T47D (cell line): Measurements from ENCODE around the gene TRPV5.
A peak's percentile ranks its signal among the peaks of the same experiment; 100 is the strongest.

ENCODE experiments used
- DNase-seq, 2 experiments: peaks; one replicate each; pipeline versions ENCODE4 v3.0.0 to v3.0.0-alpha.2; 2011 to 2012; ENCODE audit warnings: low read depth in 1 of 2, low spot score in 1 of 2
- JUND ChIP-seq: IDR thresholded peaks from 2 replicates; pipeline ENCODE4 v1.6.1; 2012; ENCODE audit warnings: low read depth
- in situ Hi-C: cut with HindIII; loops from 2 replicates; pipeline ENCODE4 v1.10.0; 2016; ENCODE audit warnings: low sequenced_read_pairs, low pct_unique_long_range_greater_than_20kb

Gene TRPV5

DNA sequence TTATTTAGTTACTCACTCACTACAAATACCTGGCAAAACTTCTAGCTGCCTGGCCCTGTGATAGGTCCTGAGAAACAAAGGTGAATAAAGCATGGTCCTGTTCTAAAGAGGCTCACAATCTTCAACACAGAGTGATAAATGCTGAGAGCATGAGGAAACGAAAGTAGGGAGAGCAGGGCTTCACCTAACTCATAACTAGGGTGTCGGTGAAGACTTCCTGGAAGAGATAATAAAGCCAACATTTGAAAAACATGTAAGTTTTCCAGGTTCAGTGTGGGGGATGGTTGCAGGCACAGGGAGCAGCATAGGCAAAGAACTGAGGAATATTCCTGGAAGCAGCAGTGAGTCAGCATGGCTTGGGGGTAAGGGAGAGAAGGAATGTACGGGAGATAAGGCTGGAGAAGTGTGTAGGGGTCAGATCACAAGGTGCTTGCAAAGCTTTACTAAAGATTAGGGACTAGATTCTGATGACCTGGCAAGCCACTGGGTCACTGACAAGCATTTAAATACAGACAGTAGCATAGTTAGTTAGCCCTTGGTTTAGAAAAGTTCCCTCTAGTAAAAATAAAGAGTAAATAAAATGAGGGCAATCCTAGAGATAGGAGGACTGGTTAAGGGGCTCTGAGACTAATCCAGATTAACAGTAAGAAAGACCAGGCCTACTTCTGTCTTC, 23.5 kb upstream of the TRPV5 start:
- TF ChIP-seq JUND = no peak
- no peak for DNase-seq
- in situ Hi-C loops = no loop called here

GRCh38 chr7:142954680-142955268, 21.2 kb upstream of the TRPV5 start:
- TF ChIP-seq JUND = no peak
- no peak for DNase-seq
- in situ Hi-C loops = no loop called here

GRCh38 chr7:142950235-142950634, 16.7 kb upstream of the TRPV5 start:
- in situ Hi-C loops = no loop called here
- no peak for DNase-seq
- TF ChIP-seq JUND = no peak

DNA sequence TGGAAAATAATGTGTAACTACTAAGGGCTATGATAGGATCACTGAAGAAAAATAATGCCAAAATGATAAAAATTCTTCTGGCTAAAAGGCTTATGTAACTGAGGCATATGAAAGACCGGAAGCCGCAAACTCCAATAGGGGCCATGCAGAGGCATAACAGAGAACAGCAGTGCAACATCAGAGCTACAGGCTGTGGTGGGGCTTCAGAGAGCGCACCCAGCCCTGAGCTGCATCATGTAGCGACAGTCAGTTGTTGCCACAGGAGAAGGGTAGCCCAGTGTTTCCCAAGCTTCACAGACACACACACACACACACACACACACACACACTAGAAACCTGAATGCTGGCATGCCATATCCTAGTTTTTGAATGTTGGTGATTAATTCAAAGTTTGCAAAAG, 15.1 kb upstream of the TRPV5 start:
- in situ Hi-C loops = no loop called here
- no peak for DNase-seq
- no peak for TF ChIP-seq JUND

DNA sequence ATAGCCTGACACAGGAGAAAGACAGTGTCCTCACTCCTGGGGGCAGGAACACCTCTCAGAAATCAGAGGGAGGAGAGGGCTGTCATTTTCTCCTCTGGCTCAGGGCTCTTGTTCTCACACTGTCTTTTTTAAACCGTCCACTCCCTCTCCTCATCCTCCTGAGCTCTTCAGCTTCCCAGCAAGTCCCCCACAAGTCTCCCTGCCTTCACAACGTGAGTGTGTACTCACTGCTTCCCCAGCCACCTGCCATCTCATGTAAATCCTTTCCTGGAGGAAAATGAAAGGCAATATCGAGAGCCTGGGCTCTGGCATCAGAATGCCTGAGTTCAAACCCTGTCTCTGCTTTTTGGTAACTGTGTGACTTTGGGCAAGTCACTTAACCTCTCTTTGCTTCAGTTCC, 11.5 kb upstream of the TRPV5 start:
- in situ Hi-C loops = no loop called here
- DNase-seq = no peak
- no peak for TF ChIP-seq JUND

- TF ChIP-seq JUND = no peak
- in situ Hi-C loops = no loop called here
- DNase-seq = no peak
These were observed 10.2 kb upstream of the TRPV5 start for GRCh38 chr7:142943706-142944268.

GRCh38 chr7:142942746-142943145, 9.2 kb upstream of the TRPV5 start:
- TF ChIP-seq JUND = no peak
- in situ Hi-C loops = no loop called here
- DNase-seq = no peak

DNA sequence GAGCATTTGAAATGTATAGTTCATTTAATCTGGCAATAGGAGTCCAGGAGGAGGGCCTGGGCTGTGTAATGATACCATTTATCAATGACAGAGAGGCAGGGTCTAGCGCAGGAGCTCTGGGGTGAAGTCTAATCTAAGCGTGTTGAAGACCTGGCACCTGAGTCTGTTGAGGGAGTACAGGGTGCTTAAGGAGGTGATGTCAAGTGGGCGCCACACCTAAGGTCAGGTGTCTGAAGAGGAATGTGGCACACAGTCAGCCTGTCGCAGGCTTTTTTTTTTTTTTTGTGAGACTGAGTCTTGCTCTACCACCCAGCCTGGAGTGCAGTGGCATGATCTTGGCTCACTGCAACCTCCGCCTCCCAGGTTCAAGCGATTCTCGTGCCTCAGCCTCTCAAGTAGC, 8.0 kb upstream of the TRPV5 start:
- no peak for DNase-seq
- in situ Hi-C loops = no loop called here
- TF ChIP-seq JUND = no peak

- no peak for DNase-seq
- in situ Hi-C loops = no loop called here
- TF ChIP-seq JUND = no peak
These were observed 7.5 kb upstream of the TRPV5 start for GRCh38 chr7:142940966-142941535.

- no peak for TF ChIP-seq JUND
- in situ Hi-C loops = no loop called here
- peak; percentile 59 to 74 for DNase-seq
These were observed 5.8 kb upstream of the TRPV5 start, which contains the start of gene LLCFC1 for GRCh38 chr7:142939226-142939910. TSS of gene LLCFC1 (plus strand) at chr7:142939484. CDS start at chr7:142939622, 138 bp downstream.

- no peak for TF ChIP-seq JUND
- in situ Hi-C loops = no loop called here
- no peak for DNase-seq
These were observed 5.1 kb upstream of the TRPV5 start for GRCh38 chr7:142938611-142939010.

DNA sequence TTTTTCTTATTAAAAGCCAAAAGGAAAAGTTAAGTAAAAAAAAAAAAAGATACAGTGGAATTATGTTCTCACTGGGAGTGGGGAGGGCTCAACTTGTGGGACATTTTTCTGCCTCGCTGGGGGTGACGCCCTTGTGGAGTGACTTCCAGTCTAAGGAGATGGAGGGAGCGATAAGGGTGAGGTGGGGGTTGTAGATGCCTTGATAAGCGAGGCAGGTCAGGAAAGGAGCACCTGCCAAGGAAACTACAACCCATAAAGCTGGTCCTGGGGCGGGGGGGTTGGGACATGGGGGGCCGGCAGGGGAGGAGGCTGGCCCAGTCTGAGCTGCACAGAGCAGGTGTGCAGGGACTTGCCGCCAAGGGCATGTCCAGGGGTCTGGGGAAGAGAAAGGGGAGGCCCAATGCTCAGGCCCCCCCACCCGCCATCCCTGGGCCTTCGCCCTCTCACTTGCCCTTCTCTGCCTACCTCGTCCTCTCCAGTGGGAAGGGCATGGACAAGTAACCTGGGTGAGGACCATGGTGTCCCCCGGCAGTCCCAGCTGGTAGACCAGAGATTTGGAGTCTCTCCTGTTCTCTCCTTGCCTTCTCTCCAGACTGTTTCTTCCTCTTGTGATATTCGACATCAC, 2.5 kb upstream of the TRPV5 start:
- in situ Hi-C loops = no loop called here
- no peak for DNase-seq
- no peak for TF ChIP-seq JUND
